Measurements from ENCODE around the gene SUMO3.

DNA sequence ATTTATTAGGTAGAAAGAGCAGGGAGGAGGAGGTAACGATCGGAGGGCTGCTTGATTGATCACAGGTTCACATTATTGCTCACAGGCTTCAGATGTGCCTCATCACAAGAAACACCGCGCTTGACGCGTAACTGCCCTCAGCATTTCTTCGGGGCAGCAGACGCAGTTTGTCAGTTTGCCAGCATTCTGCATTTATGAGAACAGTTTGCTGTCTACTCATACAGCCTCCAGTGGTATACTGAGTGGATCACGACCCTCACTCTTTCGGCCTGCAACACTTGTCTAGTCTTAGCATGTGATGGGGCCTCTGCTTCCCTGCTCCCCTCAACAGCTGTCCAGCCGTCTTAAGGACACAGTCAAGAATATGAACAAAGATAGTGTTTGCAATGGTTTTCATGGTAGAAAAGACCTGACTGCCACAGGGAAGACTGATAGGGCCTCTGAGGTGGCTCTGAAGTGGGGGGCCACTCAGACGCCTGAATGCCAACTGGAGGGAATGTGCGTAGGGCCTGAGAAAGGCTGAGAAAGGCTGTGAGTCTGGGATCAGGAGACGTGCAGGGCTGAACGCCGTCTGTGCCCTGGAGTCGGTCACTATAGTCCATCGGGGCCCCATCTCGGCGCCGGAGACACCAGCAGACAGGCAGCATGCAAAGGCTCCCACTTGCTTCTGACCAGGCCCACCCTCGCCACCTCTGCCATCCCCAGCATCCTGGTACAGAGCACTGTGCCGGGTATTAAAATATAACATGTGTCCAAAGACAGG lies 61.3 kb downstream of the SUMO3 start:
- TF ChIP-seq POLR2A (IDR thresholded peaks at IDR 0.05) (no peak), EP300 (IDR thresholded peaks at IDR 0.05; ENCODE audit: low read depth) (no peak), POLR2AphosphoS5 (IDR thresholded peaks at IDR 0.05) (no peak)
- TF ChIP-seq, protein P1, sequence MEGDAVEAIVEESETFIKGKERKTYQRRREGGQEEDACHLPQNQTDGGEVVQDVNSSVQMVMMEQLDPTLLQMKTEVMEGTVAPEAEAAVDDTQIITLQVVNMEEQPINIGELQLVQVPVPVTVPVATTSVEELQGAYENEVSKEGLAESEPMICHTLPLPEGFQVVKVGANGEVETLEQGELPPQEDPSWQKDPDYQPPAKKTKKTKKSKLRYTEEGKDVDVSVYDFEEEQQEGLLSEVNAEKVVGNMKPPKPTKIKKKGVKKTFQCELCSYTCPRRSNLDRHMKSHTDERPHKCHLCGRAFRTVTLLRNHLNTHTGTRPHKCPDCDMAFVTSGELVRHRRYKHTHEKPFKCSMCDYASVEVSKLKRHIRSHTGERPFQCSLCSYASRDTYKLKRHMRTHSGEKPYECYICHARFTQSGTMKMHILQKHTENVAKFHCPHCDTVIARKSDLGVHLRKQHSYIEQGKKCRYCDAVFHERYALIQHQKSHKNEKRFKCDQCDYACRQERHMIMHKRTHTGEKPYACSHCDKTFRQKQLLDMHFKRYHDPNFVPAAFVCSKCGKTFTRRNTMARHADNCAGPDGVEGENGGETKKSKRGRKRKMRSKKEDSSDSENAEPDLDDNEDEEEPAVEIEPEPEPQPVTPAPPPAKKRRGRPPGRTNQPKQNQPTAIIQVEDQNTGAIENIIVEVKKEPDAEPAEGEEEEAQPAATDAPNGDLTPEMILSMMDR (IDR thresholded peaks at IDR 0.05), result no peak
